A549 (cell line): Measurements from ENCODE around the gene CNOT6.

Experiments used
- BHLHE40 ChIP-seq: IDR thresholded peaks from 2 replicates; pipeline ENCODE4 v1.6.1; 2012; ENCODE audit warnings: low read depth, low read length, inconsistent platforms
- CBX2 ChIP-seq: fragments of 200-600 bp; sonication (generic); IDR thresholded peaks from 2 replicates; pipeline ENCODE4 v1.6.1; 2016; ENCODE audit warnings: low read depth, mild to moderate bottlenecking, borderline replicate concordance
- CTCF ChIP-seq: fragments of >200 bp; sonication (Bioruptor Twin); formaldehyde crosslinking; IDR thresholded peaks from 3 replicates; pipeline ENCODE4 v1.5.1; 2016
- EP300 ChIP-seq, 2 experiments: fragments of >200 bp; sonication (Bioruptor Twin); formaldehyde crosslinking; IDR thresholded peaks; 2 replicates in 1 of 2; 3 replicates in 1 of 2; pipeline ENCODE4 v1.6.1; 2016 to 2017
- FOSL2 ChIP-seq, 2 experiments: fragments of 450-650 bp in 1 of 2; fragments of >200 bp in 1 of 2; sonication (Bioruptor Twin) in 1 of 2; formaldehyde crosslinking; IDR thresholded peaks; 2 replicates each; pipeline versions ENCODE4 v1.5.0 to v1.6.1; 2016 to 2020; ENCODE audit warnings: mild to moderate bottlenecking in 1 of 2, moderate library complexity in 1 of 2
- HDAC2 ChIP-seq: fragments of 200-600 bp; sonication (generic); IDR thresholded peaks from 2 replicates; pipeline ENCODE4 v1.6.1; 2016
- MAFK ChIP-seq: fragments of 450-650 bp; IDR thresholded peaks from 2 replicates; pipeline ENCODE4 v1.6.1; 2014; ENCODE audit not compliant: partially characterized antibody
- MYC ChIP-seq: IDR thresholded peaks from 2 replicates; pipeline ENCODE4 v1.6.1; 2012; ENCODE audit warnings: mild to moderate bottlenecking, inconsistent platforms, low read length, improper control_type of control experiment, borderline replicate concordance
- NFE2L2 ChIP-seq: fragments of 150-350 bp; conservative IDR thresholded peaks from 2 replicates; pipeline ENCODE4 v1.6.1; 2014; ENCODE audit warnings: low read length
- PHF8 ChIP-seq: fragments of 200-600 bp; sonication (generic); IDR thresholded peaks from 2 replicates; pipeline ENCODE4 v1.6.1; 2016; ENCODE audit warnings: low read depth, mild to moderate bottlenecking, antibody characterized with exemption, moderate library complexity, borderline replicate concordance
- RAD21 ChIP-seq, 2 experiments: fragments of >200 bp in 1 of 2; sonication (Bioruptor Twin) in 1 of 2; formaldehyde crosslinking in 1 of 2; IDR thresholded peaks in 1 of 2; conservative IDR thresholded peaks in 1 of 2; 2 replicates in 1 of 2; 3 replicates in 1 of 2; pipeline ENCODE4 v1.6.1; 2012 to 2018; ENCODE audit warnings: inconsistent platforms in 1 of 2
- USF2 ChIP-seq: fragments of 450-650 bp; IDR thresholded peaks from 2 replicates; pipeline ENCODE4 v1.6.1; 2014; ENCODE audit warnings: antibody characterized with exemption
- ZNF302 ChIP-seq: fragments of 250-450 bp; sonication (Bioruptor Pico); IDR thresholded peaks from 2 replicates; pipeline ENCODE4 v1.9.0; 2021; ENCODE audit warnings: inconsistent platforms, mild to moderate bottlenecking, moderate library complexity
- TF ChIP-seq, protein P1 (sequence below): IDR thresholded peaks from 2 replicates; pipeline ENCODE4 v1.6.1; 2012

DNA sequence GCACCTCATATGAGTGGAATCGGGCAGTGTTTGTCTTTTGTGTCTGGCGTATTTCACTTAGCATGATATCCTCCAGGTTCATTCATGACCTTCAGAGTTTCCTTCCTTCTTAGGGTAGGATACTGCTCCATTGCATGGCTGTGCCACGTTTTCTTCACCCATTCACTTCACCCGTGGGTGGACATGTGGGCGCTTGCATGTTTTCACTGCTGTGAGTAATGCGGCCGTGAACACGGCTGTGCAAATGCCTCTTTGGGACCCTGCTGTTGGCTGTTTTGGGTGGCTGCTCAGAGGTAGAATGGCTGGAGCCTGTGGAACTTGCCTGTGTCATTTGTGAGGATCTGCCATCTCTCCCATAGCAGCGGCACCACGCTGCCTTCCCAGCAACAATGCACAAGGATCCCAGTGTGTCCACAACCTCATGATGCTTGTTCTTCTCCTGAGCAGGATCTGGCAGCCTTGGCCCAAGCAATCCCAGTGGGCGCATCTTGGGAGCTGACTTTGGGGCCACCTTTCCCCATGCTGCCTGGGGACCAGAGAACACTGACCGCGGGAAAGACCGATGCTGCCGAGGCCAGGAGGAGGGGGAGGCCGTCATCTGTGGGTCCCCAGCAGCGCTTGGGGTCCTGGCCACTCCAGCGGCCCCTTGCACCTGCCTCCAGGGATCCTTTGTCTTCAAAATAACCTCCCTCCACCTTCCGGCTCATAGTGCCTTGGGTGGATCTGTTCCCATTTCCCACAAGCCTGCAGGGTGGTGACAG lies 99.4 kb downstream of the CNOT6 start:
- TF ChIP-seq, protein P1, sequence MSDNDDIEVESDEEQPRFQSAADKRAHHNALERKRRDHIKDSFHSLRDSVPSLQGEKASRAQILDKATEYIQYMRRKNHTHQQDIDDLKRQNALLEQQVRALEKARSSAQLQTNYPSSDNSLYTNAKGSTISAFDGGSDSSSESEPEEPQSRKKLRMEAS, result no peak
- TF ChIP-seq USF2 (no peak), CBX2 (no peak), RAD21 (conservative IDR thresholded peaks at IDR 0.05 in 1 of 2, IDR thresholded peaks at IDR 0.05 in 1 of 2) (no peak), CTCF (no peak), MAFK (no peak), EP300 (IDR thresholded peaks at IDR 0.05) (no peak), PHF8 (no peak), HDAC2 (no peak), BHLHE40 (no peak), FOSL2 (IDR thresholded peaks at IDR 0.05) (no peak), FOSL2 (CRISPR knock-in tag; IDR thresholded peaks at IDR 0.05) (no peak), NFE2L2 (no peak), ZNF302 (no peak), MYC (no peak)
